Panc1 (cell line): ENCODE measurements around the gene EIF6. TPM values are rescaled to one million over a fixed set of nuclear protein-coding genes. Genes with fewer than 3 reads are reported as not detected.

Experiments used
- ATAC-seq: fragments of 200-7000 bp; cut with Tn5 transposase; 2 replicates; pipeline ENCODE4 v1.9.1; 2020; ENCODE audit warnings: mild to moderate bottlenecking, moderate library complexity
- BruUV-seq: library from RNA; stranded (reverse); fragments of 400-500 nt; replicated peaks from 2 replicates; lab custom pipeline; 2021; lab: Mats Ljungman, UMichigan
- CTCF ChIA-PET: fragments of 300-600 bp; sonication (Branson Sonifier 250); formaldehyde crosslinking; loops from one replicate; lab custom pipeline; 2022; ENCODE audit warnings: antibody characterized with exemption; lab: Charles Lee
- POLR2A ChIA-PET: fragments of 300-600 bp; sonication (Branson Sonifier 250); formaldehyde crosslinking; loops from one replicate; lab custom pipeline; 2022; ENCODE audit warnings: antibody characterized with exemption; lab: Charles Lee
- DNase-seq: peaks from one replicate; pipeline ENCODE4 v3.0.0-alpha.2; 2010; ENCODE audit warnings: low read depth, low spot score
- H3K27ac ChIP-seq: 2 replicates; pipeline ENCODE4 v1.5.1; 2011; ENCODE audit warnings: mild to moderate bottlenecking, low read length, inconsistent platforms
- H3K27me3 ChIP-seq: fragments of 200-500 bp; sonication (Bioruptor generic); 2 replicates; pipeline ENCODE4 v1.6.0; 2014; ENCODE audit warnings: low read length, inconsistent platforms; ENCODE audit not compliant: control insufficient read depth, insufficient read depth
- H3K36me3 ChIP-seq: fragments of 200-500 bp; sonication (Bioruptor generic); 2 replicates; pipeline ENCODE4 v1.5.1; 2014; ENCODE audit warnings: inconsistent platforms, mild to moderate bottlenecking, low read length, moderate library complexity; ENCODE audit not compliant: control insufficient read depth, insufficient read depth
- H3K4me1 ChIP-seq: 2 replicates; pipeline ENCODE4 v1.5.1; 2011; ENCODE audit warnings: inconsistent platforms, mild to moderate bottlenecking, low read length, moderate library complexity; ENCODE audit not compliant: control insufficient read depth, insufficient read depth
- H3K4me3 ChIP-seq, 2 experiments: 2 replicates each; pipeline ENCODE4 v1.5.1; 2011 to 2012; ENCODE audit warnings: low read depth in 2 of 2, low read length in 2 of 2, mild to moderate bottlenecking in 2 of 2, inconsistent platforms in 1 of 2, moderate library complexity in 1 of 2
- H3K9me3 ChIP-seq: fragments of 200-500 bp; sonication (Bioruptor generic); 2 replicates; pipeline ENCODE4 v1.5.1; 2014; ENCODE audit warnings: low read depth, mild to moderate bottlenecking, inconsistent platforms, low read length, moderate library complexity; ENCODE audit not compliant: control insufficient read depth, insufficient read depth
- POLR2AphosphoS5 ChIP-seq: IDR thresholded peaks from 2 replicates; pipeline ENCODE4 v1.6.1; 2012; ENCODE audit warnings: mild to moderate bottlenecking, low read depth, low read length, moderate library complexity
- SIN3A ChIP-seq: IDR thresholded peaks from 2 replicates; pipeline ENCODE4 v1.6.1; 2012; ENCODE audit warnings: low read depth, mild to moderate bottlenecking, low read length, moderate library complexity, borderline replicate concordance; ENCODE audit not compliant: insufficient read depth
- TCF7L2 ChIP-seq: IDR thresholded peaks from 2 replicates; pipeline ENCODE4 v1.6.1; 2011; ENCODE audit warnings: mild to moderate bottlenecking, low read depth, low read length, inconsistent platforms
- in situ Hi-C: cut with HindIII; loops from 2 replicates; pipeline ENCODE4 v1.10.0; 2016; ENCODE audit warnings: low sequenced_read_pairs, low pct_unique_long_range_greater_than_20kb
- intact Hi-C: fragments of 100-400 bp; cut with micrococcal nuclease; formaldehyde crosslinking; loops from one replicate; pipeline ENCODE4 v1.10.0; 2022; ENCODE audit not compliant: unreplicated experiment
- total RNA-seq: library from RNA; stranded (reverse); gene quantifications from one replicate; pipeline ENCODE4 v1.2.1, GENCODE V29; 2021; ENCODE audit not compliant: unreplicated experiment
- TF ChIP-seq, protein P1 (sequence below), 2 experiments: IDR thresholded peaks; 2 replicates each; pipeline ENCODE4 v1.6.1; 2011 to 2012; ENCODE audit warnings: low read depth in 2 of 2, control low read depth in 1 of 2, low read length in 1 of 2, mild to moderate bottlenecking in 1 of 2, moderate library complexity in 1 of 2; ENCODE audit not compliant: insufficient read depth in 1 of 2
- TF ChIP-seq, protein P2 (sequence below): fragments of 450-650 bp; IDR thresholded peaks from 2 replicates; pipeline ENCODE4 v1.5.1; 2017; ENCODE audit warnings: mild to moderate bottlenecking

The EIF6 gene
- total RNA-seq, 1 experiment from 2014 or later, result 258 TPM

GRCh38 chr20:35303382-35303734, 18.8 kb upstream of the EIF6 start:
- in situ Hi-C loops (no loop called here), intact Hi-C loops (loop anchor here (5.0 kb wide), 1 partner anchor 144 kb away; no protein-coding TSS in a partner anchor)
- H3K4me3 ChIP-seq, result no peak overlapping the region
- ChIA-PET POLR2A (interaction anchor here (0.5 to 0.8 kb wide), 3 partner anchors 18 to 135 kb away, joined by 3 to 5 read pairs (median 3); partner anchors contain the start of gene EIF6), CTCF (interaction anchor here (0.7 to 2.2 kb wide), 4 partner anchors 26 to 159 kb away, joined by 4 to 10 read pairs (median 6); no protein-coding TSS in a partner anchor)
- H3K4me1 ChIP-seq, result peaks cover 69% of the 10 kb centered on the region
- DNase-seq (no peak), ATAC-seq (no peak)
- no peak for TF ChIP-seq TCF7L2
- no peaks in the 10 kb centered on the region for H3K27me3 ChIP-seq
- BruUV-seq, result TSS peak; percentile 43
- H3K9me3 ChIP-seq, result no peaks in the 10 kb centered on the region
- H3K36me3 ChIP-seq, result no peaks in the 10 kb centered on the region; the same call in 1 of the 2 replicates
- peak overlapping the region; percentile 97 for H3K27ac ChIP-seq

DNA sequence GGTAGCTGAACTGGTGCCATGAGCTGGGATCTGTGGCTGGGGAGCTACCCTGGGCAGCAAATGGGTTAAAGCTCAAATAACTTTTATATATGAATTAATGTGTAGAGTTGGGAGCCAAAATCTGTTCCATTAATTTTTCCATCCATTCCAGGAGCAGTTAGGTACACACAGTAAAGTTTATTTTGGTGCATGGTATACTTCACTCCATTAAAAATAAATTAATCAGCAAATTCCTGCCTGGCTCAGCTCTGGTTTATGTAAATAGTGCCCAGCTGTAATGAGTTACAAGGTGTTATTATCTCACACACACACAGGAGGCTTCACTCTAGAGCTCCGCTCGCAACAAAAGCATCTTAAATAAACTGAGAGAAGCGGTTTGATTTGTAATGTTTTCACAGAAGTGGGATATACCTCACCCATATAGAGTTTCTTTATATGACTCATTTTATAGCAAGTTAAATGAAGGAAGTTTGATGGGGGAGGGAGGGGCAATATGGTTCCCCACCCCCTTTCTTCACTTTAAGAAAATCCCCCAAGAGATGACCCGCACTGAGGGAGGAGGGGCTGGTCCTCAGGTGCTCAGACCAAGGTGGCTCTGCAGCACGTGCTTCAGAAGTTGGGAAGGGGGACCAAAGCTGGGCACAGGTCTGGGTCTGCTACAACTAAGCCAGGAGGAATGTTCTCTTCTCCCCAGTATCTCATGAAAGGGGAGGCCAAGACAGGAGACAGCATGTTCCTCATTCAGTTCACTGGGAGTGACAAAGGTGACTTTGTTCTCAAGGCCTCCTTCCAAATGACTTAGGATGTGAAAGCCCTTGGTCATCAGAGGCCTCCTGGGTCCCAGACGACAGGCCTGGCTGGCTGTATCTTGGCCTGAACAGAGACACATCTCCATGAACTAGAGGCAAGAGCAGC, 18.1 kb upstream of the EIF6 start:
- Histone ChIP-seq H3K4me1 (peaks cover 62% of the 10 kb centered on the region), H3K36me3 (no peaks in the 10 kb centered on the region; the same call in 1 of the 2 replicates), H3K27ac (peak overlapping the region; percentile 97), H3K4me3 (no peak overlapping the region), H3K9me3 (no peaks in the 10 kb centered on the region), H3K27me3 (no peaks in the 10 kb centered on the region)
- CTCF ChIA-PET, result no interaction called here
- BruUV-seq, result no TSS peak
- DNase-seq, result no peak
- intact Hi-C loops, result loop anchor here (5.0 kb wide), 1 partner anchor 145 kb away; no protein-coding TSS in a partner anchor
- ATAC-seq, result 0 out of 2 replicates have a peak, but pooled peaks have one; percentile 8
- TF ChIP-seq, protein P1, sequence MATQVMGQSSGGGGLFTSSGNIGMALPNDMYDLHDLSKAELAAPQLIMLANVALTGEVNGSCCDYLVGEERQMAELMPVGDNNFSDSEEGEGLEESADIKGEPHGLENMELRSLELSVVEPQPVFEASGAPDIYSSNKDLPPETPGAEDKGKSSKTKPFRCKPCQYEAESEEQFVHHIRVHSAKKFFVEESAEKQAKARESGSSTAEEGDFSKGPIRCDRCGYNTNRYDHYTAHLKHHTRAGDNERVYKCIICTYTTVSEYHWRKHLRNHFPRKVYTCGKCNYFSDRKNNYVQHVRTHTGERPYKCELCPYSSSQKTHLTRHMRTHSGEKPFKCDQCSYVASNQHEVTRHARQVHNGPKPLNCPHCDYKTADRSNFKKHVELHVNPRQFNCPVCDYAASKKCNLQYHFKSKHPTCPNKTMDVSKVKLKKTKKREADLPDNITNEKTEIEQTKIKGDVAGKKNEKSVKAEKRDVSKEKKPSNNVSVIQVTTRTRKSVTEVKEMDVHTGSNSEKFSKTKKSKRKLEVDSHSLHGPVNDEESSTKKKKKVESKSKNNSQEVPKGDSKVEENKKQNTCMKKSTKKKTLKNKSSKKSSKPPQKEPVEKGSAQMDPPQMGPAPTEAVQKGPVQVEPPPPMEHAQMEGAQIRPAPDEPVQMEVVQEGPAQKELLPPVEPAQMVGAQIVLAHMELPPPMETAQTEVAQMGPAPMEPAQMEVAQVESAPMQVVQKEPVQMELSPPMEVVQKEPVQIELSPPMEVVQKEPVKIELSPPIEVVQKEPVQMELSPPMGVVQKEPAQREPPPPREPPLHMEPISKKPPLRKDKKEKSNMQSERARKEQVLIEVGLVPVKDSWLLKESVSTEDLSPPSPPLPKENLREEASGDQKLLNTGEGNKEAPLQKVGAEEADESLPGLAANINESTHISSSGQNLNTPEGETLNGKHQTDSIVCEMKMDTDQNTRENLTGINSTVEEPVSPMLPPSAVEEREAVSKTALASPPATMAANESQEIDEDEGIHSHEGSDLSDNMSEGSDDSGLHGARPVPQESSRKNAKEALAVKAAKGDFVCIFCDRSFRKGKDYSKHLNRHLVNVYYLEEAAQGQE (IDR thresholded peaks at IDR 0.05; ENCODE audit: insufficient read depth in 1 of 2, low read depth in 2 of 2, low read length in 1 of 2), result no peak
- TF ChIP-seq, protein P2, sequence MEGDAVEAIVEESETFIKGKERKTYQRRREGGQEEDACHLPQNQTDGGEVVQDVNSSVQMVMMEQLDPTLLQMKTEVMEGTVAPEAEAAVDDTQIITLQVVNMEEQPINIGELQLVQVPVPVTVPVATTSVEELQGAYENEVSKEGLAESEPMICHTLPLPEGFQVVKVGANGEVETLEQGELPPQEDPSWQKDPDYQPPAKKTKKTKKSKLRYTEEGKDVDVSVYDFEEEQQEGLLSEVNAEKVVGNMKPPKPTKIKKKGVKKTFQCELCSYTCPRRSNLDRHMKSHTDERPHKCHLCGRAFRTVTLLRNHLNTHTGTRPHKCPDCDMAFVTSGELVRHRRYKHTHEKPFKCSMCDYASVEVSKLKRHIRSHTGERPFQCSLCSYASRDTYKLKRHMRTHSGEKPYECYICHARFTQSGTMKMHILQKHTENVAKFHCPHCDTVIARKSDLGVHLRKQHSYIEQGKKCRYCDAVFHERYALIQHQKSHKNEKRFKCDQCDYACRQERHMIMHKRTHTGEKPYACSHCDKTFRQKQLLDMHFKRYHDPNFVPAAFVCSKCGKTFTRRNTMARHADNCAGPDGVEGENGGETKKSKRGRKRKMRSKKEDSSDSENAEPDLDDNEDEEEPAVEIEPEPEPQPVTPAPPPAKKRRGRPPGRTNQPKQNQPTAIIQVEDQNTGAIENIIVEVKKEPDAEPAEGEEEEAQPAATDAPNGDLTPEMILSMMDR, result no peak
- no peak for TF ChIP-seq SIN3A
- POLR2A ChIA-PET, result no interaction called here
- in situ Hi-C loops, result no loop called here

DNA sequence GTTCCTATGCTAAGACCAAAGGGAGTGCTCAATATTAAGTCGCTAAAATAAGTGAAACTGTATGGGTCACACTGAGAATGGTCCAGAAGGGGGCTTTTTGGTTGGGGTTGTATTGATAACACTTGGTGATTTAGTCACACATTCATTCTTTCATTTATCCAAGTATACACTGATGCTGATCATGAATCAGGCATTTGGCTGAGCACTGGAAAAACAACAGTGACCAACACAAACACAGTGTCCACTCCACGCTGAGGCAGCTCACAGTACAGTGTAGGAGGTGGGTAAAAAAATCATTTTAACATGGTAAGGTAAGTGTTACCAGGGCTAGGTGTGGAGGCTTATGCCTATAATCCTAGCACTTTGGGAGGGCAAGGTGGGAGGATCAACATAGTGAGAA, 16.9 kb upstream of the EIF6 start:
- H3K4me1 ChIP-seq, result peaks cover 49% of the 10 kb centered on the region
- no peaks in the 10 kb centered on the region; the same call in 1 of the 2 replicates for H3K36me3 ChIP-seq
- ATAC-seq (no peak), DNase-seq (no peak)
- TF ChIP-seq TCF7L2 (no peak), SIN3A (no peak), POLR2AphosphoS5 (no peak)
- TF ChIP-seq, protein P2, result no peak
- TF ChIP-seq, protein P1 (IDR thresholded peaks at IDR 0.05; ENCODE audit: insufficient read depth in 1 of 2, low read depth in 2 of 2, low read length in 1 of 2), result no peak
- H3K27me3 ChIP-seq, result no peaks in the 10 kb centered on the region
- no TSS peak for BruUV-seq
- in situ Hi-C loops, result no loop called here
- H3K27ac ChIP-seq, result peak overlapping the region; percentile 97
- POLR2A ChIA-PET, result no interaction called here
- no peaks in the 10 kb centered on the region for H3K9me3 ChIP-seq
- intact Hi-C loops, result loop anchor here (5.0 kb wide), 1 partner anchor 146 kb away; no protein-coding TSS in a partner anchor
- no peak overlapping the region for H3K4me3 ChIP-seq
- CTCF ChIA-PET, result no interaction called here
